ENCODE results near the gene USP34. TPM values are rescaled to one million over a fixed set of nuclear protein-coding genes. Genes with fewer than 3 reads are reported as not detected.

USP34 gene
- total RNA-seq, 2 donors from 2014 or later = 105 to 120 TPM

DNA sequence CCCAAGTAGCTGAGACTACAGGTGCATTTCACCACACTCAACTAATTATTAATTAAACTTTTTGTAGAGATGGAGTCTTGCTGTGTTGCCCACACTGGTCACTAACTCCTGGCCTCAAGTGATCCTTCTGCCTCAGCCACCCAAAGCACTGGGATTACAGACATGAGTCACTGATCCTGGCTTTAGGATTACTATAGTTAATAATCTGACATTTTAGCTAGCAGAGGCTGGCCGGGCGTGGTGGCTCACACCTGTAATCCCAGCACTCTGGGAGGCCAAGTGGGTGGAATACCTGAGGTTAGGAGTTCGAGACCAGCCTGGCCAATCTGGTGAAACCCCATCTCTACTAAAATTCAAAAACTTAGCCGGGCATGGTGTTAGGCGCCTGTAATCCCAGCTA lies 39.5 kb downstream of the USP34 start:
- 87 to 90% methylated on average over 4 to 5 of the region's 5 CpGs for WGBS, 2 experiments (ENCODE audit: insufficient coverage in 1 of 2, insufficient read length in 1 of 2)
- peaks cover 9% of the 10 kb centered on the region for H3K36me3 ChIP-seq (ENCODE audit: control insufficient read depth, insufficient read depth, low read length)

DNA sequence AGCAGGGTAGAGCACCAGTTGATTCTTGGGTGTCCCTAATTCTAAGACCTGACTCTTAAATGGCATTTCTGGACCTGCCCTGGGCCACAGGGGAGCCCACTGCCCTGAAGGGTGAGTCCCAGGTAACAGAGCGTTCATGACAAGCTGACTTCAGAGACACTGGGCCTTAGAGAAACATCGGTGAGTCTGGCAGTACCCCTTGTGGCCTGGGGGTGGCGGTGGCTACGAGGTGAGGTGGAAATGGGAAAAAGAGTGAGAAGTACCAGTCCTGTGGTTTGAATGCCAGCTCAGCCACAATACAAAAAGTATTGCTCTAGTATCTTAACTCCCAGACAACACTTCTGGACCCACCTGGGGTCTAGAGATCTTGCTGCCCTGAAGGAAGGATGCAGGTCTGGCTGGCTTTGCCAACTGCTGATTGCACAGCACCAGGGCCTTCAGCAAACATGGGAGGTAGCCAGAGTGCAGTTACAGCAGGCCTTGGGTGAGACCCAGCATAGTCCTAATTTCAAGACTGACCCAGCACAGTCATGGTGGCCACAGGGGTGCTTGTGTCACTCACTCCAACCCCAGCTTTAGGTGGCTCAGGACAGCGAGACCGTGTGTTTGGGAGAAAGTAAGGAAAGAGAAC lies 44.5 kb downstream of the USP34 start:
- Mint-ChIP-seq H3K27me3 (ENCODE audit: insufficient read depth) (no peaks in the 10 kb centered on the region), H3K36me3 (ENCODE audit: low read depth) (peaks cover 10% of the 10 kb centered on the region), H3K4me1 (peaks cover 32% of the 10 kb centered on the region), H3K4me3 (no peak overlapping the region), H3K27ac (peak overlapping the region; percentile 87), H3K9me3 (peaks cover 4% of the 10 kb centered on the region)
- 54 to 80% methylated on average over 4 to 6 of the region's 6 CpGs for WGBS, 2 experiments (ENCODE audit: insufficient coverage in 1 of 2, insufficient read length in 1 of 2)
- Histone ChIP-seq H3K27me3 (ENCODE audit: control insufficient read depth, insufficient read depth, low read length, poor library complexity, severe bottlenecking) (no peaks in the 10 kb centered on the region), H3K9ac (ENCODE audit: extremely low read depth, low read length, poor library complexity, severe bottlenecking) (no peak overlapping the region), H3K4me1 (ENCODE audit: control insufficient read depth, insufficient read depth, low read length) (no peaks in the 10 kb centered on the region), H3K9me3 (ENCODE audit: control insufficient read depth, low read length) (peaks cover 2% of the 10 kb centered on the region), H3K4me3 (ENCODE audit: low read length) (no peak overlapping the region), H3K27ac (ENCODE audit: low read depth, low read length) (no peak overlapping the region), H3K36me3 (ENCODE audit: control insufficient read depth, insufficient read depth, low read length) (peaks cover 4% of the 10 kb centered on the region)
- peak; percentile 91 for DNase-seq
- TF ChIP-seq CTCF (conservative IDR thresholded peaks at IDR 0.05) = peak; percentile 88

More for the DNA sequence above, 39.5 kb downstream of the USP34 start:
- H3K9me3 Mint-ChIP-seq = peaks cover 14% of the 10 kb centered on the region
- Histone ChIP-seq H3K9ac (ENCODE audit: extremely low read depth, low read length, poor library complexity, severe bottlenecking) (no peak overlapping the region), H3K27ac (ENCODE audit: low read depth, low read length) (no peak overlapping the region), H3K4me3 (ENCODE audit: low read length) (no peak overlapping the region), H3K9me3 (ENCODE audit: control insufficient read depth, low read length) (peaks cover 12% of the 10 kb centered on the region), H3K4me1 (ENCODE audit: control insufficient read depth, insufficient read depth, low read length) (peaks cover 3% of the 10 kb centered on the region), H3K27me3 (ENCODE audit: control insufficient read depth, insufficient read depth, low read length, poor library complexity, severe bottlenecking) (no peaks in the 10 kb centered on the region)
- H3K36me3 Mint-ChIP-seq (ENCODE audit: low read depth) = peaks cover 13% of the 10 kb centered on the region
- TF ChIP-seq CTCF (conservative IDR thresholded peaks at IDR 0.05) = no peak
- H3K27ac Mint-ChIP-seq = peak overlapping the region; percentile 80
- peaks cover 20% of the 10 kb centered on the region for H3K4me1 Mint-ChIP-seq
- H3K27me3 Mint-ChIP-seq (ENCODE audit: insufficient read depth) = no peaks in the 10 kb centered on the region
- no peak for DNase-seq
- H3K4me3 Mint-ChIP-seq = no peak overlapping the region

- H3K36me3 ChIP-seq (ENCODE audit: control insufficient read depth, insufficient read depth, low read length) = peaks cover 7% of the 10 kb centered on the region
- peak; percentile 55 for DNase-seq
- Mint-ChIP-seq H3K27me3 (ENCODE audit: insufficient read depth) (no peaks in the 10 kb centered on the region), H3K36me3 (ENCODE audit: low read depth) (peaks cover 4% of the 10 kb centered on the region), H3K9me3 (no peaks in the 10 kb centered on the region), H3K4me1 (peaks cover 32% of the 10 kb centered on the region), H3K4me3 (no peak overlapping the region), H3K27ac (peak overlapping the region; percentile 87)
- H3K27me3 ChIP-seq (ENCODE audit: control insufficient read depth, insufficient read depth, low read length, poor library complexity, severe bottlenecking) = no peaks in the 10 kb centered on the region
- H3K4me1 ChIP-seq (ENCODE audit: control insufficient read depth, insufficient read depth, low read length) = no peaks in the 10 kb centered on the region
- no peak overlapping the region for H3K9ac ChIP-seq (ENCODE audit: extremely low read depth, low read length, poor library complexity, severe bottlenecking)
- H3K27ac ChIP-seq (ENCODE audit: low read depth, low read length) = no peak overlapping the region
- no peak overlapping the region for H3K4me3 ChIP-seq (ENCODE audit: low read length)
- 90 to 92% methylated on average over 4 to 6 of the region's 6 CpGs for WGBS, 2 experiments (ENCODE audit: insufficient coverage in 1 of 2, insufficient read length in 1 of 2)
- no peak for TF ChIP-seq CTCF (conservative IDR thresholded peaks at IDR 0.05)
- H3K9me3 ChIP-seq (ENCODE audit: control insufficient read depth, low read length) = no peaks in the 10 kb centered on the region
These were observed 45.2 kb downstream of the USP34 start for GRCh38 chr2:61425605-61426155.

Measured in endodermal cell (in vitro differentiated cells).